ENCODE data around the gene VSTM4.

VSTM4 gene

GRCh38 chr10:49049660-49050059, 65.7 kb downstream of the VSTM4 start:
- TF ChIP-seq TAF1 (IDR thresholded peaks at IDR 0.05; ENCODE audit: low read depth) (no peak), RAD21 (IDR thresholded peaks at IDR 0.05; ENCODE audit: low read depth) (no peak), FOXM1 (IDR thresholded peaks at IDR 0.05; ENCODE audit: borderline replicate concordance, low read depth) (no peak)

- no peak for TF ChIP-seq EGR1 (IDR thresholded peaks at IDR 0.05)
- TF ChIP-seq, protein P1, sequence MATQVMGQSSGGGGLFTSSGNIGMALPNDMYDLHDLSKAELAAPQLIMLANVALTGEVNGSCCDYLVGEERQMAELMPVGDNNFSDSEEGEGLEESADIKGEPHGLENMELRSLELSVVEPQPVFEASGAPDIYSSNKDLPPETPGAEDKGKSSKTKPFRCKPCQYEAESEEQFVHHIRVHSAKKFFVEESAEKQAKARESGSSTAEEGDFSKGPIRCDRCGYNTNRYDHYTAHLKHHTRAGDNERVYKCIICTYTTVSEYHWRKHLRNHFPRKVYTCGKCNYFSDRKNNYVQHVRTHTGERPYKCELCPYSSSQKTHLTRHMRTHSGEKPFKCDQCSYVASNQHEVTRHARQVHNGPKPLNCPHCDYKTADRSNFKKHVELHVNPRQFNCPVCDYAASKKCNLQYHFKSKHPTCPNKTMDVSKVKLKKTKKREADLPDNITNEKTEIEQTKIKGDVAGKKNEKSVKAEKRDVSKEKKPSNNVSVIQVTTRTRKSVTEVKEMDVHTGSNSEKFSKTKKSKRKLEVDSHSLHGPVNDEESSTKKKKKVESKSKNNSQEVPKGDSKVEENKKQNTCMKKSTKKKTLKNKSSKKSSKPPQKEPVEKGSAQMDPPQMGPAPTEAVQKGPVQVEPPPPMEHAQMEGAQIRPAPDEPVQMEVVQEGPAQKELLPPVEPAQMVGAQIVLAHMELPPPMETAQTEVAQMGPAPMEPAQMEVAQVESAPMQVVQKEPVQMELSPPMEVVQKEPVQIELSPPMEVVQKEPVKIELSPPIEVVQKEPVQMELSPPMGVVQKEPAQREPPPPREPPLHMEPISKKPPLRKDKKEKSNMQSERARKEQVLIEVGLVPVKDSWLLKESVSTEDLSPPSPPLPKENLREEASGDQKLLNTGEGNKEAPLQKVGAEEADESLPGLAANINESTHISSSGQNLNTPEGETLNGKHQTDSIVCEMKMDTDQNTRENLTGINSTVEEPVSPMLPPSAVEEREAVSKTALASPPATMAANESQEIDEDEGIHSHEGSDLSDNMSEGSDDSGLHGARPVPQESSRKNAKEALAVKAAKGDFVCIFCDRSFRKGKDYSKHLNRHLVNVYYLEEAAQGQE (IDR thresholded peaks at IDR 0.05; ENCODE audit: low read depth), result no peak
- TF ChIP-seq EP300 (IDR thresholded peaks at IDR 0.05; ENCODE audit: borderline replicate concordance), result no peak
- TF ChIP-seq CREB1 (IDR thresholded peaks at IDR 0.05; ENCODE audit: low read depth), result no peak
- TF ChIP-seq FOXM1 (IDR thresholded peaks at IDR 0.05; ENCODE audit: borderline replicate concordance, low read depth), result no peak
- no peak for TF ChIP-seq ZBTB7A (IDR thresholded peaks at IDR 0.05; ENCODE audit: low read depth)
- no peak for TF ChIP-seq TEAD4 (IDR thresholded peaks at IDR 0.05)
- TF ChIP-seq NFIC (IDR thresholded peaks at IDR 0.05), result no peak
- TF ChIP-seq, protein P2, sequence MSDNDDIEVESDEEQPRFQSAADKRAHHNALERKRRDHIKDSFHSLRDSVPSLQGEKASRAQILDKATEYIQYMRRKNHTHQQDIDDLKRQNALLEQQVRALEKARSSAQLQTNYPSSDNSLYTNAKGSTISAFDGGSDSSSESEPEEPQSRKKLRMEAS (IDR thresholded peaks at IDR 0.05), result no peak
- no peak for TF ChIP-seq RAD21 (IDR thresholded peaks at IDR 0.05; ENCODE audit: low read depth)
- TF ChIP-seq TAF1 (IDR thresholded peaks at IDR 0.05; ENCODE audit: low read depth), result no peak
- TF ChIP-seq USF1 (IDR thresholded peaks at IDR 0.05), result no peak
- TF ChIP-seq CEBPB (IDR thresholded peaks at IDR 0.05), result no peak
- no peak for TF ChIP-seq YY1 (IDR thresholded peaks at IDR 0.05; ENCODE audit: low read depth)
These were observed 68.1 kb downstream of the VSTM4 start for GRCh38 chr10:49047128-49047639.

- no peak for TF ChIP-seq ZBTB7A (IDR thresholded peaks at IDR 0.05; ENCODE audit: low read depth)
- no peak for TF ChIP-seq USF1 (IDR thresholded peaks at IDR 0.05)
- no peak for TF ChIP-seq YY1 (IDR thresholded peaks at IDR 0.05; ENCODE audit: low read depth)
- TF ChIP-seq EGR1 (IDR thresholded peaks at IDR 0.05), result no peak
- no peak for TF ChIP-seq NFIC (IDR thresholded peaks at IDR 0.05)
- TF ChIP-seq CREB1 (IDR thresholded peaks at IDR 0.05; ENCODE audit: low read depth), result no peak
- no peak for TF ChIP-seq EP300 (IDR thresholded peaks at IDR 0.05; ENCODE audit: borderline replicate concordance)
These were observed 70.8 kb downstream of the VSTM4 start for GRCh38 chr10:49044293-49045193.

GRCh38 chr10:49040601-49041000, 74.7 kb downstream of the VSTM4 start:
- TF ChIP-seq CEBPB (IDR thresholded peaks at IDR 0.05) (no peak), NFIC (IDR thresholded peaks at IDR 0.05) (no peak), EGR1 (IDR thresholded peaks at IDR 0.05) (no peak), TAF1 (IDR thresholded peaks at IDR 0.05; ENCODE audit: low read depth) (no peak), YY1 (IDR thresholded peaks at IDR 0.05; ENCODE audit: low read depth) (no peak), CREB1 (IDR thresholded peaks at IDR 0.05; ENCODE audit: low read depth) (no peak), USF1 (IDR thresholded peaks at IDR 0.05) (no peak)

DNA sequence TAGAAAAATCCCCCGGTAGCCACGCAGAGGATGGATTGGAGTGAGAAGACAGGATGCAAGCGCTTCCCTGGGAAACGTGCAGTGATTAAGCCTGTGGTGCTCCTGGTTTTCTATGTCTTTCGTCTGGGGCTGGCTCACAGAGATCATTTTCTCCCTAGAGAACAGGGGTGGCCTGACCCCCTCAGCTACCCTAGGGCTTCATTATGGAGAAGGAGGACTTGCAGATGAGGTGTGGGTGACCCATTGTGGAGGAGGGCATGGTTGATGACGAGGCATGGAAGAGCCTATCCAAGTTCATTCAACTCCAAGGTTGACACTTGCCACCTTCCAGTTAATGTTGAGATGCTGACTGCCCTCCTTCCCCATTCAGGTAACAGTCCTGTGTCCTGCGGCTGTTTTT, 75.9 kb downstream of the VSTM4 start:
- TF ChIP-seq NFIC (IDR thresholded peaks at IDR 0.05), result no peak
- TF ChIP-seq ZBTB7A (IDR thresholded peaks at IDR 0.05; ENCODE audit: low read depth), result no peak
- TF ChIP-seq EGR1 (IDR thresholded peaks at IDR 0.05), result no peak
- no peak for TF ChIP-seq FOXM1 (IDR thresholded peaks at IDR 0.05; ENCODE audit: borderline replicate concordance, low read depth)
- no peak for TF ChIP-seq EP300 (IDR thresholded peaks at IDR 0.05; ENCODE audit: borderline replicate concordance)
- no peak for TF ChIP-seq CEBPB (IDR thresholded peaks at IDR 0.05)
- no peak for TF ChIP-seq YY1 (IDR thresholded peaks at IDR 0.05; ENCODE audit: low read depth)
- TF ChIP-seq, protein P1 (IDR thresholded peaks at IDR 0.05; ENCODE audit: low read depth), result no peak
- no peak for TF ChIP-seq TEAD4 (IDR thresholded peaks at IDR 0.05)
- TF ChIP-seq, protein P2 (IDR thresholded peaks at IDR 0.05), result no peak
- TF ChIP-seq RAD21 (IDR thresholded peaks at IDR 0.05; ENCODE audit: low read depth), result no peak
- TF ChIP-seq USF1 (IDR thresholded peaks at IDR 0.05), result no peak
- no peak for TF ChIP-seq TCF12 (IDR thresholded peaks at IDR 0.05; ENCODE audit: low read depth)
- no peak for TF ChIP-seq CREB1 (IDR thresholded peaks at IDR 0.05; ENCODE audit: low read depth)
- TF ChIP-seq TAF1 (IDR thresholded peaks at IDR 0.05; ENCODE audit: low read depth), result no peak

Measured in Ishikawa (cell line).